ENCODE data around the gene FBLN1. TPM values are rescaled to one million over a fixed set of nuclear protein-coding genes. Genes with fewer than 3 reads are reported as not detected.

The FBLN1 gene
- total RNA-seq, 4 donors from 2014 or later, result 48.6 to 92.1 (median 68.9) TPM

GRCh38 chr22:45564349-45565030 is 61.8 kb downstream of the FBLN1 start:
- in situ Hi-C loops (cut with MboI; ENCODE audit: low pct_ligation_motif_present in 1 of 4, low pct_unique_long_range_greater_than_20kb in 1 of 4, low sequenced_read_pairs in 3 of 4), result loop anchor here in 1 of 4 donors (25.0 kb wide), 1 partner anchor 302 kb away; no protein-coding TSS in a partner anchor
- no peak overlapping the region for H3K27ac ChIP-seq
- no peak for DNase-seq
- no peaks in the 10 kb centered on the region for H3K36me3 ChIP-seq
- peaks cover 0 to 3% of the 10 kb centered on the region in 2 donors for H3K9me3 ChIP-seq
- WGBS, 2 donors (ENCODE audit: low coverage in 1 of 2), result 85 to 90% methylated on average over 5 to 13 of the region's 13 CpGs
- H3K4me3 ChIP-seq, result no peak overlapping the region
- H3K4me1 ChIP-seq, result no peaks in the 10 kb centered on the region
- intact Hi-C loops (cut with DNase I; ENCODE audit: low total_unique reads), result no loop called here
- peaks cover 12% of the 10 kb centered on the region for H3K27me3 ChIP-seq
- no peak for TF ChIP-seq EP300 (IDR thresholded peaks at IDR 0.05; ENCODE audit: low read depth)
- TF ChIP-seq CTCF (IDR thresholded peaks at IDR 0.05), result no peak
- no peak for TF ChIP-seq POLR2AphosphoS5 (IDR thresholded peaks at IDR 0.05)
- TF ChIP-seq POLR2A (IDR thresholded peaks at IDR 0.05), result no peak

GRCh38 chr22:45565171-45565570 is 62.5 kb downstream of the FBLN1 start:
- Histone ChIP-seq H3K27ac (no peak overlapping the region), H3K9me3 (no peaks in the 10 kb centered on the region), H3K4me1 (no peaks in the 10 kb centered on the region), H3K36me3 (no peaks in the 10 kb centered on the region), H3K4me3 (no peak overlapping the region), H3K27me3 (peaks cover 12% of the 10 kb centered on the region)
- in situ Hi-C loops (cut with MboI; ENCODE audit: low pct_ligation_motif_present in 1 of 4, low pct_unique_long_range_greater_than_20kb in 1 of 4, low sequenced_read_pairs in 3 of 4), result loop anchor here in 1 of 4 donors (25.0 kb wide), 1 partner anchor 303 kb away; no protein-coding TSS in a partner anchor
- DNase-seq, result no peak
- intact Hi-C loops (cut with DNase I; ENCODE audit: low total_unique reads), result no loop called here
- no peak for TF ChIP-seq POLR2A (IDR thresholded peaks at IDR 0.05)
- TF ChIP-seq CTCF (IDR thresholded peaks at IDR 0.05), result no peak
- no peak for TF ChIP-seq EP300 (IDR thresholded peaks at IDR 0.05; ENCODE audit: low read depth)
- no peak for TF ChIP-seq POLR2AphosphoS5 (IDR thresholded peaks at IDR 0.05)
- WGBS, 2 donors (ENCODE audit: low coverage in 1 of 2), result 75% methylated on average over 2 of the region's 2 CpGs; no CpG with 5 or more reads in 1 of the 2 donors

GRCh38 chr22:45565973-45566372 is 63.3 kb downstream of the FBLN1 start:
- H3K4me3 ChIP-seq, result no peak overlapping the region
- WGBS, 2 donors (ENCODE audit: low coverage in 1 of 2), result 90 to 94% methylated on average over 2 to 7 of the region's 7 CpGs
- TF ChIP-seq EP300 (IDR thresholded peaks at IDR 0.05; ENCODE audit: low read depth) (no peak), CTCF (IDR thresholded peaks at IDR 0.05) (no peak), POLR2A (IDR thresholded peaks at IDR 0.05) (no peak)
- DNase-seq, result no peak
- no peak overlapping the region for H3K27ac ChIP-seq
- H3K4me1 ChIP-seq, result no peaks in the 10 kb centered on the region
- H3K27me3 ChIP-seq, result peaks cover 12% of the 10 kb centered on the region
- intact Hi-C loops (cut with DNase I; ENCODE audit: low total_unique reads), result no loop called here
- peaks cover 4 to 6% of the 10 kb centered on the region in 2 donors for H3K9me3 ChIP-seq
- no peaks in the 10 kb centered on the region for H3K36me3 ChIP-seq
- in situ Hi-C loops (cut with MboI; ENCODE audit: low pct_ligation_motif_present in 1 of 4, low pct_unique_long_range_greater_than_20kb in 1 of 4, low sequenced_read_pairs in 3 of 4), result loop anchor here in 1 of 4 donors (25.0 kb wide), 1 partner anchor 304 kb away; no protein-coding TSS in a partner anchor

GRCh38 chr22:45568213-45568612 is 65.5 kb downstream of the FBLN1 start:
- no peak for DNase-seq
- H3K27me3 ChIP-seq, result peaks cover 12% of the 10 kb centered on the region
- no peaks in the 10 kb centered on the region for H3K4me1 ChIP-seq
- no peak overlapping the region for H3K27ac ChIP-seq
- H3K9me3 ChIP-seq, result peaks cover 6 to 11% of the 10 kb centered on the region in 2 donors
- no peaks in the 10 kb centered on the region for H3K36me3 ChIP-seq
- TF ChIP-seq POLR2A (IDR thresholded peaks at IDR 0.05), result no peak
- no peak for TF ChIP-seq EP300 (IDR thresholded peaks at IDR 0.05; ENCODE audit: low read depth)
- no peak for TF ChIP-seq POLR2AphosphoS5 (IDR thresholded peaks at IDR 0.05)
- TF ChIP-seq CTCF (IDR thresholded peaks at IDR 0.05), result no peak
- no peak overlapping the region for H3K4me3 ChIP-seq
- intact Hi-C loops (cut with DNase I; ENCODE audit: low total_unique reads), result no loop called here
- in situ Hi-C loops (cut with MboI; ENCODE audit: low pct_ligation_motif_present in 1 of 4, low pct_unique_long_range_greater_than_20kb in 1 of 4, low sequenced_read_pairs in 3 of 4), result loop anchor here in 1 of 4 donors (25.0 kb wide), 1 partner anchor 306 kb away; no protein-coding TSS in a partner anchor

All from transverse colon (tissue), 4 donors.